Stimulated activated CD4-positive, alpha-beta T cell treated with anti-CD3 and anti-CD28 coated beads, Interleukin-12 subunit alpha, Interleukin-12 subunit beta, amount 100 ng/mL, for 48 hours (primary cell): ENCODE measurements around the gene FBXO47.
"Not testable (repeated sequence)": the region's sequence is repeated elsewhere in the genome, so short reads cannot be mapped to it uniquely, and the experiment has no call there.

Experiments used
- DNase-seq, 3 donors: peaks; one replicate each; pipeline ENCODE4 v3.0.0-alpha.2; 2020; ENCODE audit warnings: low read depth in 2 of 3, low spot score in 1 of 3

The FBXO47 gene

GRCh38 chr17:38922538-38923297, 44.5 kb downstream of the FBXO47 start:
- no peak for DNase-seq

- no peak for DNase-seq
Measured at GRCh38 chr17:38921756-38922411, 45.3 kb downstream of the FBXO47 start.

GRCh38 chr17:38920374-38921291, 46.6 kb downstream of the FBXO47 start:
- no peak for DNase-seq

GRCh38 chr17:38919316-38920078, 47.7 kb downstream of the FBXO47 start:
- no peak for DNase-seq

- DNase-seq: no peak
Measured at GRCh38 chr17:38918916-38919315, 48.3 kb downstream of the FBXO47 start.

GRCh38 chr17:38918129-38918913, 48.9 kb downstream of the FBXO47 start:
- no peak for DNase-seq

- DNase-seq: no peak
Measured at GRCh38 chr17:38917259-38917658, 49.9 kb downstream of the FBXO47 start.

GRCh38 chr17:38916771-38917170, 50.4 kb downstream of the FBXO47 start:
- DNase-seq: no peak

- no peak for DNase-seq
Measured at GRCh38 chr17:38915639-38915995, 51.6 kb downstream of the FBXO47 start.

- DNase-seq: no peak
Measured at GRCh38 chr17:38914741-38915638, 52.2 kb downstream of the FBXO47 start.

- DNase-seq: no peak
Measured at GRCh38 chr17:38912221-38912813, 54.9 kb downstream of the FBXO47 start.

- DNase-seq: not testable (repeated sequence)
Measured at GRCh38 chr17:38911731-38912081, 55.5 kb downstream of the FBXO47 start.

- no peak for DNase-seq
Measured at GRCh38 chr17:38911081-38911730, 56.0 kb downstream of the FBXO47 start.

GRCh38 chr17:38910325-38910724, 56.9 kb downstream of the FBXO47 start:
- DNase-seq: no peak

GRCh38 chr17:38908676-38909181, 58.5 kb downstream of the FBXO47 start:
- DNase-seq: no peak

- DNase-seq: no peak
Measured at GRCh38 chr17:38907930-38908675, 59.1 kb downstream of the FBXO47 start.

GRCh38 chr17:38906460-38907228, 60.6 kb downstream of the FBXO47 start:
- no peak for DNase-seq
